GM23338 (cell line): Measurements from ENCODE around the gene CACNA1C.

ENCODE experiments used
- CREB1 ChIP-seq: fragments of 250-450 bp; sonication (Bioruptor Pico); IDR thresholded peaks from 2 replicates; pipeline ENCODE4 v1.5.0; 2020; ENCODE audit warnings: low read depth, mild to moderate bottlenecking, moderate library complexity
- CTCF ChIP-seq, 2 experiments: fragments of 200-600 bp in 1 of 2; sonication (generic) in 1 of 2; conservative IDR thresholded peaks; 2 replicates each; pipeline versions ENCODE4 v1.5.1 to v1.6.1; 2016 to 2017; ENCODE audit warnings: antibody characterized with exemption in 2 of 2, low read depth in 2 of 2, mild to moderate bottlenecking in 2 of 2, moderate library complexity in 1 of 2
- NANOG ChIP-seq: IDR thresholded peaks from 2 replicates; pipeline ENCODE4 v1.6.1; 2016; ENCODE audit warnings: antibody characterized with exemption, borderline replicate concordance
- POLR2AphosphoS5 ChIP-seq: IDR thresholded peaks from 2 replicates; pipeline ENCODE4 v1.6.1; 2016; ENCODE audit warnings: antibody characterized with exemption, low read depth
- ZNF331 ChIP-seq: fragments of 250-450 bp; sonication (Bioruptor Pico); IDR thresholded peaks from 2 replicates; pipeline ENCODE4 v1.5.0; 2020; ENCODE audit warnings: low read depth, mild to moderate bottlenecking, moderate library complexity

- TF ChIP-seq CTCF (conservative IDR thresholded peaks at IDR 0.05; ENCODE audit: low read depth in 2 of 2) (no peak), POLR2AphosphoS5 (no peak), ZNF331 (CRISPR knock-in tag) (no peak), NANOG (no peak), CREB1 (no peak)
Measured at GRCh38 chr12:2355604-2356003, 302.8 kb downstream of the CACNA1C start.
